HG03342 (cell line): Measurements from ENCODE around the gene TRABD.
A peak's percentile ranks its signal among the peaks of the same experiment; 100 is the strongest.
"Not testable (repeated sequence)": the region's sequence is repeated elsewhere in the genome, so short reads cannot be mapped to it uniquely, and the experiment has no call there.

ENCODE experiments used
- ATAC-seq: cut with Tn5 transposase; IDR thresholded peaks from one replicate; pipeline ENCODE4 v1.9.1; 2021; ENCODE audit warnings: mild to moderate bottlenecking, moderate library complexity; ENCODE audit not compliant: unreplicated experiment

The TRABD gene

DNA sequence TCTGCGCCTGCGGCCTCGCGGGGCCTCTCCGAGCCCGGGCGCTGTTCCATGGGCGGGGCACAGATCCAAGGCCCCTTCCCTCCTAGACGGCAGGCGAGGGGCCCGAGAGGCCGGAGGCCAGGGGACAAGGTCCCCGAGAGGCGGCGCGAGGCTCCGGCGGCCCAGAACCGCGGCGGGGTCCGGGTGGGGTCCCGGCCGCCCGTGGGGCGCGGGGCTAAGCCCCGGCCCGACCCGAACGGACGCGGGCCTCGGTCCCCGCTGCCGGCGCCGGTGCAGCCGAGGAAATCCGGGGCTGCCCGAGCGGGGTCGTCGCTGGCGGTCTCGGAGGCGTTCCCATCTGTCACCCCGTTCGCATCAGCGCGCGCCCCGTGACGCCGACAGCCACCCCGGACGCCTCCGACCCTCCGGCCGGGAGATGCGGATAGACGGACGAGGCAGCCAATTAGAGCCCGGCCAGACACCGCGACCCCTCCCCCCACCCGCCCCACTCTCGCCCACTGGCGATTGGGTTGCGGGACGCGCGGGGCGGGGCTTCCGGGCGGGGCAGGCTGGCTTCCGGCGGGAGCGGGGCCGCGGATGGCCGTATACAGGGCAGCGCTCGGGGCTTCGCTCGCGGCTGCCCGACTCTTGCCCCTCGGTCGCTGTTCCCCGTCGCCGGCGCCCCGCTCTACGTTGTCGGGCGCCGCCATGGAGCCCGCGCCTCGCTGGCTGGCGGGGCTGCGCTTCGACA is 14.9 kb downstream of the TRABD start, which contains the start of gene SELENOO:
Gene SELENOO (plus strand): TSS at position 551 of the 730 bp plus-strand sequence. CDS start 26 bp downstream, at position 577.
- ATAC-seq: peak; percentile 64

DNA sequence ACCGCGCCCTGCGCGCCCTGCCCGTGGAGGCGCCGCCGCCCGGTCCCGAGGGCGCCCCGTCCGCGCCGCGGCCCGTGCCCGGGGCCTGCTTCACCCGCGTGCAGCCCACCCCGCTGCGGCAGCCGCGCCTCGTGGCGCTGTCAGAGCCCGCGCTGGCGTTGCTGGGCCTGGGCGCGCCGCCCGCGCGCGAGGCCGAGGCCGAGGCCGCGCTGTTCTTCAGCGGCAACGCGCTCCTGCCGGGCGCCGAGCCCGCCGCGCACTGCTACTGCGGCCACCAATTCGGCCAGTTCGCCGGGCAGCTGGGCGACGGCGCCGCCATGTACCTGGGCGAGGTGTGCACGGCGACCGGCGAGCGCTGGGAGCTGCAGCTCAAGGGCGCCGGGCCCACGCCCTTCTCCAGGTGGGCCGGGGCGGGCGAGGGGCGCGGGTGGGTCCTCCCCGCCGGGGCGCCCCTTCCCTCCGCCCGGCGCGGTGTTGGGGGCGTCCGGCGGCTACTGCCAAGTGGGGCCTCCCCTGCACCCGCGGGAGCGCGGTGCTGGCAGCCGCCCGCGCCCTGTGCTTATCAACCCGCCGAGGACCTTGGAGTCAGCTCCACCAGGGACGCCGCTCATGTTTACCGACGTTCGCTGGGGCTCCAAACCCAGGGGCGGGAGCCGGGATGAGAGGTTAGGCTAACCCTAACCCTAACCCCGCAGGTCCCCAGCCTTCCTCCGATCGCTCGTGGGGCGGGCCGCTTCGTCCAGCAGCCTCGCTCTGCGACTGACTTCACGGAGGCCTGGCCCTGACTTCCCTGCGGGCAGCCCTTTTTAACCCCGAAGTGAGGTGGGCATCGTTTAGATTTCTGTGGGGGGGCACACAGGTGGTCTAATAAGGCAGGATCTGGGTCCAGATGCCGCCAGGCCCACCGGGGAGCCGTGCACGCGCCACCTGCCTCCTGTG is 15.7 kb downstream of the TRABD start:
- ATAC-seq: peak; percentile 18

DNA sequence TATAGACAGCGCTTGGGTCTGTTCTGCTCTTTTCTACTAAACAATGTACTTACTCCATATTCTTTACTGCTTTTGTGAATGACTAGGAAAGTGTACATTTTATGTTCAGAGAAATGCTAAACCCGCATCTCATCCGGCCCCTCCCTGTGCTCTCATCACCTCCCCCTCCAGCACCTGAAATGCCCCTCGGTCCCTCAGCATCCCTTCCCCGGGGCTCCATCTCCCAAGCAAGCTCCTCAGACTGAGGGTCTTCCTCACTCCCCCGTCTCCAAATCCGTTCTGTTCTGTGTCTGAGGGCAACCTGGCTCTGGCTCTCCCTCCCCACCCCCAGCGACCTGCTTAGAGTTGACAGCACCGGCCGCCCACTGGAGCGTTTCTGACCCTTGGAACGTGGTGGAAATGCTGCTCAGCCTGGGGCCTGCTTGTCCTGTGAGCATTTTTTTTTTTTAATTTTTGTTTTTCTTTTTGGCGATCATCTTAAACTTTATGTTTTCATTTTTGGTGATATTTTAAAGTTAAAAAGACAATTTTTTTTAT is 16.5 kb downstream of the TRABD start:
- no peak for ATAC-seq

- ATAC-seq: no peak
Observed at GRCh38 chr22:50203288-50203687, 17.6 kb downstream of the TRABD start.

DNA sequence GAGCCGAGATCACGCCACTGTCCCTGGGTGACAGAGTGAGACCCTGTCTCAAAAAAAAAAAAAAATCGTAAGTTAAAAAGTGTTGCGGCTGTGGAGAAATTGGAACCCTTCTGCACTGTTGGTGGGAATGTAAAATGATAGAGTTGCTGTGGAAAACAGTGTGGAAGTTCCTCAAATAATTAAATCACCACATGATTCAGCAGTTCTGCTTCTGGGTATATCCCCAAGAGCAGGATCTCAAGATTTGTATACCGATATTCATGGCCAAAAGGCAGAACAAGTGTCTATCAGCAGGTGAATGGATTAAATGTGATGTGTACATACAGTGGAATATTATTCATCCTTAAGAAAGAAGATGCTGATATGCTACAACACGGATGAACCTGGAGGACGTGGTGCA is 18.9 kb downstream of the TRABD start:
- no peak for ATAC-seq

DNA sequence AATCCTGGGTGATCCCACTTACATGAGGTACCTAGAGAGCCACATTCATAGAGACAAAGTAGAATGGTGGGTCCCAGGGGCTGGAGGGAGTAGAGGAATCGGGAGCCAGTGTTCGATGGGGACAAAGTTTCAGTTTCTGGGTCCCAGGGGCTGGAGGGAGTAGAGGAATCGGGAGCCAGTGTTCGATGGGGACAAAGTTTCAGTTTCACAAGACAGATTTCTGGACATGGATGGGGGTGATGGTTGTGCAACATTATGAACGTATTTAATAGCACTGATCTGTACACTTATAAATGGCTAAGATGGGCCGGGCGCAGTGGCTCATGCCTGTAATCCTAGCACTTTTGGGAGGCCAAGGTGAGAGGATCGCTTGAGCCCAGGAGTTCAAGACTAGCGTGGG is 19.3 kb downstream of the TRABD start:
- not testable (repeated sequence) for ATAC-seq

GRCh38 chr22:50205781-50206569 is 20.3 kb downstream of the TRABD start:
- no peak for ATAC-seq

GRCh38 chr22:50206599-50206998 is 20.9 kb downstream of the TRABD start:
- no peak for ATAC-seq

GRCh38 chr22:50207383-50208140 is 21.8 kb downstream of the TRABD start:
- no peak for ATAC-seq

DNA sequence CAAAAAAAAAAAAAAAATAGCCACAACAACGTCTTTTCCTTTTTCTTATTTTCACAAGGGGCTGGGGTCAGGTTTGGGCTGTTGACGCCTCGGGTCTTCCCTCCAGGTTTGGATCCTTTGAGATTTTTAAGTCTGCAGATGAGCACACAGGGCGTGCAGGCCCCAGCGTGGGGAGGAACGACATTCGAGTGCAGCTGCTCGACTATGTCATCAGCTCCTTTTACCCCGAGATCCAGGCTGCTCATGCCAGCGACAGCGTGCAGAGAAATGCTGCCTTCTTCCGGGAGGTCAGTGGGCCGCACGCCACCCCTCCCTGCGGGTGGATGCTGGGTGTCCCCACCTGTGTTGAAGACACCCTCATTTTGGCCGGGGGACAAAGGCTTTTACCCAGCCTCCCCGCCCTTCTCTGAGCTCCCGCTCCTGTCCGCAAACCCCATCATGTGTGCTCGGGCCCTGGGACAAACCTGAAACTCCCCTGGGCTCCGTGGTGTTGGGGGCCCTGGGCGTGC is 22.8 kb downstream of the TRABD start:
- ATAC-seq: no peak

- ATAC-seq: no peak
Observed at GRCh38 chr22:50208939-50209892, 23.5 kb downstream of the TRABD start.

DNA sequence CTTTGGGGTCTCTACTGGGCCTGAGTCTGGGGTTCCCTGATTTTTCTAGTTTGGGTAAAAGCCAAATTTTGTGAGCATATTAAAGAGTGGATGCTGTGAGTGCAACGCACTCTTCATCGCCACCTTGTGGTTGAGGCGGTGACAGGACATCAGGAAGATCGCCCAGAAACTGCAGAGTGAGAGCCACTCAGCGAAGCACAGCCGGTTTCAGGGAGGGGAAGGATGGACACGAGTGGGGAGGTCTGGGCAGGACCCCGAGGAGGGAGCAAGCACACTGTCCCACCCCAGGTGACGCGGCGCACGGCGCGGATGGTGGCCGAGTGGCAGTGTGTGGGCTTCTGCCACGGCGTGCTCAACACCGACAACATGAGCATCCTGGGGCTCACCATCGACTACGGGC is 24.2 kb downstream of the TRABD start:
- ATAC-seq: no peak

DNA sequence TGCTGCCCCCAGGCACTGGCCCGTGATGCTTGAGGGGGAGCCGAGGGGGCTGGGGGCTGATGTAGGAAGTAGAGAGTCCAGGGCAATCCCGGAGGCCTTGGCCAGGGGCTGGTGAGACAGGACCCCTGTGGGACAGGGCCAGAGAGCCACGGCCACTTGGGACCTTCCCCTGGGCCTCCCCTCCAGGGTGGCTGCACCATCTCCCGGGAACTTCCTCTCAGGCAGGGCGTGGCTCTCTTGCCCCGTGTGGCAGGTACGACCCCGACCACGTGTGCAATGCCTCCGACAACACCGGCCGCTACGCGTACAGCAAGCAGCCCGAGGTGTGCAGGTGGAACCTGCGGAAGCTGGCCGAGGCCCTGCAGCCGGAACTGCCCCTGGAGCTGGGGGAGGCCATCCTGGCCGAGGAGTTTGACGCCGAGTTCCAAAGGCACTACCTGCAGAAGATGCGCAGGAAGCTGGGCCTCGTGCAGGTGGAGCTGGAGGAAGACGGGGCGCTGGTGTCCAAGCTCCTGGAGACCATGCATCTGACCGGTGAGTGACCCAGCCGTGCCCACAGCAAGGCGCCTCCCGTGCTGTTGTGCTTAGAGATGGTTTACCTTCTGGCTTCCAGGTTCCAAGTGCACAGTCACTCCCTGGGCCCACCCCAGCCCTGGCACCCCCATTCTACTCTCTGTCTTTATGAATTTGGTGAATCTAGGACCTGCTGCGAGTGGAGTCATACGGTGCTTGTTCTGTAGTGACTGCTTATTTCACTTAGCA is 24.8 kb downstream of the TRABD start:
- ATAC-seq: no peak

- no peak for ATAC-seq
Observed at GRCh38 chr22:50211147-50211546, 25.4 kb downstream of the TRABD start.

DNA sequence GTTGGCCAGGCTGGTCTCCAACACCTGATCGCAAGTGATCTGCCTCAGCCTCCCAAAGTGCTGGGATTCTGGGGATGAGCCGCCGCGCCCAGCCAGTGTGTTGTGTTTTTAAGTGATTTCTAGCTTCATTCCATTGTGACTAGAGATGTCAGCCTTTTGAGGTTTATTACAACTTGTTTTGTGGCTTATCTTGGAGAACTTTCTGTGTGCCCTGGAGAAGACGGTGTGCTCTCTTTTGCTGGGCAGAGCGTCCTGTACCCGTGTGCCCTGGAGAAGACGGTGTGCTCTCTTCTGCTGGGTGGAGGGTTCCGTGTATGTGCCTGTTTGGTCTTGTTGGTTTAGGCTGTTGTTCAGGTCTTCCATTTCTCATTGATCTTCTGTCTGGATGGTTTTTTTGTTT is 27.6 kb downstream of the TRABD start:
- ATAC-seq: no peak

DNA sequence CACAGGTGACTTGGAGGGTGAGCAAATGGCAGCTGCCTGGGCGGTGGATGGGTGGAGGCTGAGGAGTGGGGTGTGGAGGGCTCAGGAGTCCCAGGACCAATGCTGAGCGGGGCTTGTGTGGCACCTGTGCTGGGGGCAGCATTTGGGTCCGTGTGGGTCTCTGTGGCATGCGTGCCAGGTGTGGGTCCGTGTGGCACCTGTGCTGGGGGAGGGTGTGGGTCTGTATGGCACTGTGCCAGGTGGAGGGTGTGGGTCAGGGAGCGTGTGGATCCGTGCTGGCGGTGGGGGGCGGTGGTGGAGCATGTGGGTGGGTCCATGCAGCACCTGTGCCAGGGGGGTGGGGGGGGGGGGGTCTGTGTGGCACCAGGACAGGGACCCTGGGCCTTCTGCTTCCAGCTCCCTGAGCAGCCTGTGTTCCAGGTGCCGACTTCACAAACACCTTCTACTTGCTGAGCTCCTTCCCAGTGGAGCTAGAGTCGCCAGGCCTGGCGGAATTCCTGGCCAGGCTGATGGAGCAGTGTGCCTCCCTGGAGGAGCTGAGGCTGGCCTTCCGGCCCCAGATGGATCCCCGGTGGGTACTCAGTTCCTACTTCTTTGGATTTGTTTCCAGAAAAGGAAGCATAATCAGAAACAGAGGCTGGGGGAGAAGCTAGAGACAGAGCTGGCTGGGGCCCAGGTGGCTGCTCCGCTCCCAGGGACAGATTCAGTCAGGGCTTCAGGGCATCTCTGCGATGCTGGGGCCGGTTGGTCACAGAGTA is 29.8 kb downstream of the TRABD start:
- no peak for ATAC-seq

DNA sequence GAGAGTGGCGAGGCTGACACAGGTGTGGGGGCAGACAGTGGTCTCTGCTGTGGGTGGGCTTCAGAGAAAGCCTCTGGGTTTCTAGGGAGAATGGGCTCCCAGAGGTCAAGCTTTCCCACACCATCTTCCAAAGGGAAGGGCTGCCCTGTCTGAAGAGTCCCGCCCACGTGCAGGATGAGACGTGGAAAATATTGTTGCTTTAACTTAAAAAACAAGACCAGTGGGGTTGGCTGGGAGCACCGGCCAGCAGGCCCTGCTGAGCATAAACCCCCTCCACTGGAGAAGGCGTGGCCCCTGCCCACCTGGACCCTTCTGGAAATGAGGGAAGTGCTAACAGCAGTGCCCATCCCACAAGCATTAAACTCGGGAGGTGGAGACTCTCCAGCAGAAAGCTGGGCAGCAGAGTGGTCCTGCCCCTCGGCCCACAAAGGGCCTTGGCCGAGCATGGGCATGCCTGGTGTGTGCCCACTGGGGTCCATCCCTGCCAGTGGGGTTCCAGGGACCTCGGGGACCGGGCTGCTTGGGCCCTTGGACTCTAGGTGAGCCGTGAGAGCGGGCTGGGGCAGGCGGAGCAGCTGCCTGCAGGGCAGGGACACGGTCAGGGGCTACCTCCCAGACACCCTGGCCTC is 30.5 kb downstream of the TRABD start:
- no peak for ATAC-seq
